AML-193 (cell line): ENCODE measurements around the gene ASCL2.

Experiments
- DNase-seq, 2 experiments: peaks; one replicate each; lab custom pipeline; 2025; lab: John Stamatoyannopoulos, UW

ASCL2 gene

GRCh38 chr11:2233693-2234455 is 36.5 kb downstream of the ASCL2 start:
- no peak for DNase-seq

DNA sequence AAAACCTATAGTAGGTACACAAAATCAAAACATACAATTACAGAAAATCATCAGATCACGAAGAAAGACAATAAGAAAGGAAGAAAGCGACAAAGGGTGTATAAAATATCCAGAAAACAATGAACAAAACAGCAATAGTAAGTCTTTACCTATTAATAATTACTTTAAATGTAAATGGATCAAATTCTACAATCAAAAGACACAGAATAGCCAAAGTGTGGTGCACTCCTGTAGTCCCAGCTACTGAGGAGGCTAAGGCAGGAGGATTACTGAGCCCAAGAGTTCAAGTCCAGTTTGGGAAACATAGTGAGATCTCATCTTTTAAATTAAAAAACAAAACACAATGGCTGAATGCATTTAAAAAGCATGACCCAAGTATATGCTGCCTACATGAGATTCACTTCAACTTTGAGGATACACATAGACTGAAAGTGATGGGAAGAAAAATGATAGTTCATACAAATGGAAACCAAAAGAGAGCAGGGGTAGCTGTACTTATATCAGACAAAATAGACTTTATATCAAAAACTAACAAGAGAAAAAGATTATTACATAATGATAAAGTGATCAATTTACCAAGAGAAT is 40.6 kb downstream of the ASCL2 start:
- no peak for DNase-seq

DNA sequence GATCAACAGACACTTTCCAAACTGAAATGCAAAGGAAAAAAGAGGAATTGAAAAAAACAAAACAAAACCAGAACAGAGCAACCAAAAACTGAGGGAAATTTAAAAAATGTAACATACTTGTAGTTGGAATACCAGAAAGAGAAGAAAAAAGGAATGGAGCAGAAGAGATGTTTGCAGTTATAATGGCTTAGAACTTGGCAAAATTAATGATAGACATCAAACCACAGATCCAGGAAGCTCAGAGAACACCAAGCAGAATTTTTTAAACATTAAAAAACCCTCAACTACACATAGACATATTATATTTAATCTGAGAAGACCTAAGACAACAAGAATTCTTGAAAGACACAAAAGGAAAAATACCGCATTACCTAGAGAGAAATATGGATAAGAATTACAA is 46.1 kb downstream of the ASCL2 start:
- no peak for DNase-seq

DNA sequence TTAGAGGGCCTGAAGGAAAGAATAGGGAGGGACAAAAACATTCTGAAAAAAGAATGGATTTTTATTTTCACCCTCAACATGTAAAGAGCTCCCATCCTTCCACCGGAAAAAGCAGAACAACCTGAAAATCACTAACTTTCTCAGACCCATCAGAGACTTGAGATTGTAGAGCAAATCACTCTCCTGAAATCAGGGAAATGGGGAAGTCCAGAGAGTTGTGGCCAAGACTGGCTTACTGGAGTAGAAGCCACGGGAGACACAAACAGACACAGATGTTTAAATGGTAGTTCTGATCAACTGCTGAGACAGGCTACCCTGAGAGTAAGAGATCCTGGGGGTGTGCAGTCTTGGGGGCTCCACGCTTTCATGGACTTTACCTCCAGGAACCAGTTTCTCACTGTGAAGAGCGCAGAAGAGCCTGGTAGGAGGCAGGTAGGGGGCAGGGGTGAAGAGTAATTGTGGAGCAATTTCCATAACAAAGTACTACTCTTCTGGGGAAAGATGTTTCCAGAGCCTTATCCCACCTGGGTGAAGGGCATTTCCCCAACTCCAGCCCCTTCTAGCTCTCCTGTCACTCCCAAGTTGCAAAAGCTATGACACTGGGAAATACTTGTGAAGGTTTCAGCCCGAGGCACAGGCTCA is 47.1 kb downstream of the ASCL2 start:
- DNase-seq, result no peak

DNA sequence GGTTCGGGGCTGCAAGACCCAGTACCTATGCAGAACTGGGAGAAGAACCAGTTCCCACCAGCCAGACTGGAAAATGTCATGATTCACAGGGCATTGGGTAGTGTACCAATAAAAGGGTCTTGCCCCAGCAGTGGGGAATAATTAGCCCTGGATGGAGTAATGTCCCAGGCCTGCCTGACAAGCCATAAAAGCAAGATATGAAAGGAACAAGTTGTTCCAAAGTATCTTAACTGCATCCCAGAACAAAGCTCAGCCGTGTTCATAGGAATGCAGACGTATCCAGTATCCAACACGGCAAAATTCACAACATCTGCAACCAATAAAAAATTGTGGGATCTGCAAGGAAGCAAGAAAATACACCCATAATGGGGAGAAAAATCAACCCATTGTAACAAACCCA is 47.9 kb downstream of the ASCL2 start:
- DNase-seq, result no peak

GRCh38 chr11:2221591-2221990 is 48.8 kb downstream of the ASCL2 start:
- DNase-seq, result no peak

GRCh38 chr11:2221024-2221423 is 49.4 kb downstream of the ASCL2 start:
- DNase-seq, result no peak

DNA sequence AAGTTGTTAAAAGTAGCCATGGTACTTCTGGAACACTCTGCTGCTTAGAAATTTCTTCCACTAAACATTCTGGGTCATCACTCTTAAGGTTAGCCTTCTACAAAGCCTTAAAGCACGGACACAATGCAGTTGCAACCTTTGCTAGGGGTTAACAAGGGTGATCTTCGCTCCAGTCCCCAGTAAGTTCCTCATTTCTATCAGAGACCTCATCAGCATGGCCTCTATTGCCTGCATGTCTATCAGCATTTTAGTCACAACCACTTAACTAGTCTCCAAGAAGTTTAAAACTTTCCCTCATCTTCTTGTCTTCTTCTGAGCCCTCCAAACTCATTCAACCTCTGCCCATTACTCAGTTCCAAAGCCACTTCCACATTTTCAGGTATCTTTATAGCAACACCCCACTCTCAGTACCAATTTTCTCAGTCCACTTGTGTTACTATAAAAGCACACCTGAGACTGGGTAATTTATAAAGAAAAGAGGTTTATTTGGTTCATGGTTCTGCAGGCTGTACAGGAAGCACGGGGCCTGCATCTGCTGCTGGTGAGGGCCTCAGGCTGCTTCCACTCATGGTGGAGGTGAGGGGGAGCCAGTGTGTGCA is 50.1 kb downstream of the ASCL2 start:
- no peak for DNase-seq

DNA sequence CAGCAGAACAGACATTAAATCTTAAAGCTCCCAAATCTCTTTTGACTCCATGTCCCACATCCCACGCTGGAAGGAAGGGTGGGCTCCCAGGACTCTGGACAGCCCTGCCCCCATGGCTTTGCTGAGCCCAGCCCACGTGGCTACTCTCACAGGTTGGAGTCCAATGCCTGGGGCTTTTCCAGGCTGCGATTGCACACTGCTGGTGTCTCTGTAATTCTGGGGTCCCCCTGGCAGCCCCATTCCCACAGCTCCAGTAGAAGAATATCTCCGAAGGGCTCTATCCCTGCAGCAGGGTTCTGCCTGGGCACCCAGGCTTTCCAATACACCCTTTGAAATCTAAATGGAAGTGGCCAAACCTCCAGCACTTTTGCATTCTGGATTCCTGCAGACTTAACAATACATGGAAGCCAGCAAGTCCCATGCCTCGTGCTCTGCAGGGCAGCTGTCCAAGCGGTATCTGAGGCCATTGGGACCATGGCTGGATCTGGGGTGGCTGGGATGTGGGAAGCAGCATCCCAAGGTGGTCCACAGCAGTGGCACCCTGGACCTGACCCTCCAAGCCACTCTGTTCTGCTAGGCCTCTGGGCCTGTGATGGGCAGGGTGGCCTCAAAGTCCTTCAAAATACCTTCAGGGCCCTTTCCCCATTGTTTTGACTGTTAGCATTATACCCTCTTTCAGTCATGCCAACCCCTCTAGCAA is 50.9 kb downstream of the ASCL2 start:
- no peak for DNase-seq
